Left lung (tissue), 10 donors: ENCODE results near the gene SLC25A12. TPM values are rescaled to one million over a fixed set of nuclear protein-coding genes. Genes with fewer than 3 reads are reported as not detected.
"Not testable (repeated sequence)": the region's sequence is repeated elsewhere in the genome, so short reads cannot be mapped to it uniquely, and the experiment has no call there.

Source experiments
- ATAC-seq: fragments of 200-7000 bp; cut with Tn5 transposase; one replicate; pipeline ENCODE4 v1.9.1; 2020; ENCODE audit warnings: moderate library complexity
- DNase-seq, 4 donors: peaks; one replicate each; pipeline ENCODE4 v3.0.0-alpha.2; 2013 to 2020
- H3K27ac ChIP-seq, 2 donors: fragments of 200-600 bp; sonication (generic) in 1 of 2; one replicate each; pipeline versions ENCODE4 v1.5.0 to v1.8.0; 2020 to 2021
- H3K27me3 ChIP-seq, 2 donors: fragments of 200-600 bp; sonication (generic) in 1 of 2; one replicate each; pipeline versions ENCODE4 v1.5.0 to v1.8.0; 2020 to 2021
- H3K36me3 ChIP-seq, 2 donors: fragments of 200-600 bp; sonication (generic) in 1 of 2; one replicate each; pipeline versions ENCODE4 v1.5.0 to v1.8.0; 2020 to 2021
- H3K4me1 ChIP-seq, 2 donors: fragments of 200-600 bp; one replicate each; pipeline ENCODE4 v1.8.0; 2021
- H3K4me3 ChIP-seq, 2 donors: fragments of 200-600 bp; sonication (generic) in 1 of 2; one replicate each; pipeline versions ENCODE4 v1.5.0 to v1.8.0; 2020 to 2021; ENCODE audit warnings: mild to moderate bottlenecking in 1 of 2
- H3K9me3 ChIP-seq, 2 donors: fragments of 200-600 bp; sonication (generic) in 1 of 2; one replicate each; pipeline versions ENCODE4 v1.5.0 to v1.8.0; 2020 to 2021
- intact Hi-C, 2 donors: fragments of 100-400 bp; cut with DNase I; formaldehyde crosslinking; loops; one replicate each; pipeline versions ENCODE4 v1.11.2 to v1.14.2; 2022
- polyA plus RNA-seq, 6 donors: library from polyadenylated mRNA; unstranded; fragments of 120-200 nt; gene quantifications; one replicate each; pipeline ENCODE4 v1.2.1, GENCODE V29; 2013; ENCODE audit not compliant: insufficient read length in 6 of 6
- total RNA-seq, 2 donors: library from RNA; stranded (reverse); fragmentation: NEBNext Ultra II Directional; extraction: Animal tissue kit (Norgen Biotek cat#: 25700); gene quantifications; one replicate each; pipeline ENCODE4 v1.2.1, GENCODE V29; 2021
- TF ChIP-seq, protein P1 (sequence below), 2 donors: fragments of 200-600 bp; sonication (generic) in 1 of 2; IDR thresholded peaks; one replicate each; pipeline versions ENCODE4 v1.5.0 to v1.8.0; 2021; ENCODE audit warnings: antibody characterized with exemption in 2 of 2
- donor health status: DM: no; HTN: yes; CAD: no.
- donor health status: DM: no; HTN: no; CAD: no.

The SLC25A12 gene
- total and polyA plus RNA-seq, 8 donors = 10.1 to 32.2 (median 25.5) TPM

- Histone ChIP-seq H3K27ac (no peak overlapping the region), H3K36me3 (no peaks in the 10 kb centered on the region), H3K4me1 (no peaks in the 10 kb centered on the region), H3K27me3 (peaks cover 0 to 5% of the 10 kb centered on the region in 2 donors), H3K4me3 (no peak overlapping the region), H3K9me3 (no peaks in the 10 kb centered on the region)
- intact Hi-C loops = no loop called here
- TF ChIP-seq, protein P1, sequence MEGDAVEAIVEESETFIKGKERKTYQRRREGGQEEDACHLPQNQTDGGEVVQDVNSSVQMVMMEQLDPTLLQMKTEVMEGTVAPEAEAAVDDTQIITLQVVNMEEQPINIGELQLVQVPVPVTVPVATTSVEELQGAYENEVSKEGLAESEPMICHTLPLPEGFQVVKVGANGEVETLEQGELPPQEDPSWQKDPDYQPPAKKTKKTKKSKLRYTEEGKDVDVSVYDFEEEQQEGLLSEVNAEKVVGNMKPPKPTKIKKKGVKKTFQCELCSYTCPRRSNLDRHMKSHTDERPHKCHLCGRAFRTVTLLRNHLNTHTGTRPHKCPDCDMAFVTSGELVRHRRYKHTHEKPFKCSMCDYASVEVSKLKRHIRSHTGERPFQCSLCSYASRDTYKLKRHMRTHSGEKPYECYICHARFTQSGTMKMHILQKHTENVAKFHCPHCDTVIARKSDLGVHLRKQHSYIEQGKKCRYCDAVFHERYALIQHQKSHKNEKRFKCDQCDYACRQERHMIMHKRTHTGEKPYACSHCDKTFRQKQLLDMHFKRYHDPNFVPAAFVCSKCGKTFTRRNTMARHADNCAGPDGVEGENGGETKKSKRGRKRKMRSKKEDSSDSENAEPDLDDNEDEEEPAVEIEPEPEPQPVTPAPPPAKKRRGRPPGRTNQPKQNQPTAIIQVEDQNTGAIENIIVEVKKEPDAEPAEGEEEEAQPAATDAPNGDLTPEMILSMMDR (IDR thresholded peaks at IDR 0.05) = no peak
- no peak for ATAC-seq
- DNase-seq = no peak
Measured at GRCh38 chr2:171902840-171903420, 8.9 kb upstream of the SLC25A12 start.

DNA sequence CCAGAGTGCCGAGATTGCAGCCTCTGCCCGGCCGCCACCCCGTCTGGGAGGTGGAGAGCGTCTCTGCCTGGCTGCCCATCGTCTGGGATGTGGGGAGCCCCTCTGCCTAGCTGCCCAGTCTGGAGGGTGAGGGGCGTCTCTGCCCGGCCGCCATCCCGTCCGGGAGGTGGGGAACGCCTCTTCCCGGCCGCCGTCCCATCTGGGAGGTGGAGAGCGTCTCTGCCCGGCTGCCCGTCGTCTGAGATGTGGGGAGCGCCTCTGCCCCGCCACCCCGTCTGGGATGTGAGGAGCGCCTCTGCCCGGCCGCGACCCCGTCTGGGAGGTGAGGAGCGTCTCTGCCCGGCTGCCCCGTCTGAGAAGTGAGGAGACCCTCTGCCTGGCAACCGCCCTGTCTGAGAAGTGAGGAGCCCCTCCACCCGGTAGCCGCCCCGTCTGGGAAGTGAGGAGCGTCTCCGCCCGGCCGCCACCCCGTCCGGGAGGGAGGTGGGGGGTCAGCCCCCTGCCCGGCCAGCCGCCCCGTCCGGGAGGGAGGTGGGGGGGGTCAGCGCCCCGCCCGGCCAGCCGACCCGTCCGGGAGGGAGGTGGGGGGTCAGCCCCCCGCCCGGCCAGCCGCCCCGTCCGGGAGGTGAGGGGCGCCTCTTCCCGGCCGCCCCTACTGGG, 5.7 kb upstream of the SLC25A12 start:
- H3K27me3 ChIP-seq, H3K4me1 ChIP-seq, H3K27ac ChIP-seq, intact Hi-C loops, ATAC-seq, H3K9me3 ChIP-seq, H3K36me3 ChIP-seq, H3K4me3 ChIP-seq, DNase-seq: not testable (repeated sequence)

- DNase-seq (no peak), ATAC-seq (no peak)
- Histone ChIP-seq H3K4me1 (peaks cover 0 to 17% of the 10 kb centered on the region in 2 donors), H3K27ac (no peak overlapping the region), H3K36me3 (no peaks in the 10 kb centered on the region), H3K4me3 (no peak overlapping the region), H3K27me3 (no peaks in the 10 kb centered on the region), H3K9me3 (no peaks in the 10 kb centered on the region)
- intact Hi-C loops = no loop called here
- TF ChIP-seq, protein P1 (IDR thresholded peaks at IDR 0.05) = no peak
Measured at GRCh38 chr2:171895786-171896185, 1.7 kb upstream of the SLC25A12 start.

- DNase-seq (no peak), ATAC-seq (no peak)
- TF ChIP-seq, protein P1 (IDR thresholded peaks at IDR 0.05) = no peak
- Histone ChIP-seq H3K27ac (peak overlapping the region; percentile 60 to 81), H3K9me3 (no peaks in the 10 kb centered on the region), H3K27me3 (no peaks in the 10 kb centered on the region), H3K4me1 (peaks cover 0 to 17% of the 10 kb centered on the region in 2 donors), H3K4me3 (peak overlapping the region; percentile 67 to 68), H3K36me3 (no peaks in the 10 kb centered on the region)
- intact Hi-C loops = no loop called here
Measured at GRCh38 chr2:171894612-171894947, 536 bp upstream of the SLC25A12 start.

DNA sequence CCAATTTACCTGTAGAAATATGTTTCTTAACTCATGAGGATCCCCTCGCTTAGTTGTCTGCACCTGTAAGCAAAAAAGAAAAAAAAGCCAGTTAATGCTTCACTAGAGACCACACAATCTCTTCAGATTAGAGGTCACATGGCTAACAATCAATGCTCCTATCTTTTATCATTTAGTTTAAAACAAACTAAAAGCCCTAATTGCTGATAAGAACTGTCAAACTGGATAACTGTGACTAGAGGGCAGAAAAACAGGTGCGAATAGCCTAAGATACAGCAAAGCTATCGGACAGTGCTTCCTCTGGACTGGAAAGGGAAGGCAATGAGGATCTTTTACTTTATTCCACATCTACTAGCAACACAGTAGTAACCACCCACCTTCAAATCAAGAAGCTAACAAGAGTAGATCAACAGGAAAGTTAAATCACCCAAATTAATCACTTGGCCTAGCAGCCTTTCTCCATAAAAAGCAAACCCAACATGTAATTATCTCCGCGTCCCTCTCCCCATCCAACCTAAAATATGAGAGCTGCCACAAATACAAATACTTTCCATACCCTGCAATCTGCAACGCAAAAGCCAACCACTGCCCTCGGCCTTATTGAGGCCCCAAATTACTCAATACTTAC, 734 bp downstream of the SLC25A12 start:
- no peaks in the 10 kb centered on the region for H3K36me3 ChIP-seq
- ATAC-seq (no peak), DNase-seq (peak in 1 of 4 donors; percentile 6)
- peaks cover 0 to 17% of the 10 kb centered on the region in 2 donors for H3K4me1 ChIP-seq
- no peaks in the 10 kb centered on the region for H3K9me3 ChIP-seq
- peak overlapping the region; percentile 67 to 68 for H3K4me3 ChIP-seq
- H3K27me3 ChIP-seq = no peaks in the 10 kb centered on the region
- intact Hi-C loops = no loop called here
- peak overlapping the region in 1 of 2 donors; percentile 81 for H3K27ac ChIP-seq
- TF ChIP-seq, protein P1 (IDR thresholded peaks at IDR 0.05) = no peak
